ENCODE results near the gene TERT. TPM values are rescaled to one million over a fixed set of nuclear protein-coding genes. Genes with fewer than 3 reads are reported as not detected.

The TERT gene
- total RNA-seq, 1 donor from 2014 or later = 0.17 TPM

- no peak for DNase-seq
These were observed 37.0 kb downstream of the TERT start for GRCh38 chr5:1257841-1258240.

GRCh38 chr5:1257363-1257762, 37.5 kb downstream of the TERT start:
- DNase-seq = no peak

- DNase-seq = no peak
These were observed 38.1 kb downstream of the TERT start for GRCh38 chr5:1256776-1257175.

- DNase-seq = no peak
These were observed 39.7 kb downstream of the TERT start for GRCh38 chr5:1255081-1255561.

GRCh38 chr5:1254196-1254595, 40.7 kb downstream of the TERT start:
- no peak for DNase-seq

GRCh38 chr5:1253456-1254105, 41.3 kb downstream of the TERT start:
- DNase-seq = no peak

- no peak for DNase-seq
These were observed 42.2 kb downstream of the TERT start for GRCh38 chr5:1252681-1253080.

GRCh38 chr5:1251678-1252580, 42.9 kb downstream of the TERT start:
- no peak for DNase-seq

- DNase-seq = no peak
These were observed 45.2 kb downstream of the TERT start for GRCh38 chr5:1249366-1250280.

- DNase-seq = no peak
These were observed 47.1 kb downstream of the TERT start for GRCh38 chr5:1247811-1248210.

GRCh38 chr5:1246711-1247431, 48.0 kb downstream of the TERT start:
- DNase-seq = peak; percentile 62

- DNase-seq = no peak
These were observed 48.8 kb downstream of the TERT start for GRCh38 chr5:1245905-1246576.

GRCh38 chr5:1244976-1245375, 49.9 kb downstream of the TERT start:
- no peak for DNase-seq

GRCh38 chr5:1244255-1244654, 50.6 kb downstream of the TERT start:
- no peak for DNase-seq

- DNase-seq = no peak
These were observed 51.3 kb downstream of the TERT start for GRCh38 chr5:1243487-1244130.

GRCh38 chr5:1242733-1243486, 52.0 kb downstream of the TERT start:
- no peak for DNase-seq

GRCh38 chr5:1241509-1242080, 53.3 kb downstream of the TERT start:
- no peak for DNase-seq

GRCh38 chr5:1240496-1241260, 54.2 kb downstream of the TERT start:
- DNase-seq = no peak
